Heart left ventricle (tissue), 13 donors: Measurements from ENCODE around the gene RANBP10.

ENCODE experiments used
- POLR2A ChIP-seq, 2 donors: fragments of 450-650 bp; IDR thresholded peaks; one replicate each; pipeline ENCODE4 v1.6.1; 2017; ENCODE audit warnings: antibody characterized with exemption in 2 of 2, mild to moderate bottlenecking in 2 of 2, moderate library complexity in 2 of 2
- TF ChIP-seq, protein P1 (sequence below), 12 donors: fragments of 200-600 bp; sonication (generic) in 4 of 12; IDR thresholded peaks; one replicate each; pipeline versions ENCODE4 v1.5.0 to v1.8.0; 2018 to 2022; ENCODE audit warnings: antibody characterized with exemption in 12 of 12, mild to moderate bottlenecking in 5 of 12
- donor health status: ischemic (EF 13 %, LVEDD 7.1; RV severe dilation, severe dysfunction).
- donor health status: DM: no; HTN: yes; CAD: no.
- donor health status: DM: no; HTN: no; CAD: no.
- donor health status: ischemic (EF 25% LVEDD 6.9; RV normal size, moderate dysfunction).
- donor health status: ischemic (EF 25% LVEDD 5.7; RV mildly dilated, moderate dysfunction).
- donor health status: ischemic (EF 35%, LVEDD 5.7; RV mildly dilated, moderate dysfunction).
- donor health status: nonischemic (EF 11% LVEDD 7.7; RV severe dilation, severe dysfunction).
- donor health status: DM: yes; HTN: yes; CAD: no.
- donor health status: PGD.
- donor health status: ischemic (EF 29% LVEDD 5.4; RV normal size, mild dysfunction).
- donor health status: nonischemic (EF 23%, LVEDD 6.1; RV moderate dilation, normal function).

DNA sequence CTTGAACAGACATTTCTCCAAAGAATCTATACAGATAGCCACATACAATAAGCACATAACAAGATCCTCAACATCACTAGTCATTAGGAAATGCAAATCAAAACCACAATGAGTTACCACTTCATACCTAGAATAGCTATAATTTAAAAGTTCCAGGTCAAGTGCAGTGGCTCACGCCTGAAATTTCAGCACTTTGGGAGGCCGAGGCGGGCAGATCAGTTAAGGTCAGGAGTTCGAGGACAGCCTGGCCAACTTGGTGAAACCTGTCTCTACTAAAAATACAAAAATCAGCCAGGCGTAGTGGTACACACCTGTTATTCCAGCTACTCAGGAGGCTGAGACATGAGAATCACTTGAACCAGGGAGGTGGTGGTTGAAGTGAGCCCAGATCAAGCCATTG lies 19.9 kb downstream of the RANBP10 start:
- TF ChIP-seq, protein P1, sequence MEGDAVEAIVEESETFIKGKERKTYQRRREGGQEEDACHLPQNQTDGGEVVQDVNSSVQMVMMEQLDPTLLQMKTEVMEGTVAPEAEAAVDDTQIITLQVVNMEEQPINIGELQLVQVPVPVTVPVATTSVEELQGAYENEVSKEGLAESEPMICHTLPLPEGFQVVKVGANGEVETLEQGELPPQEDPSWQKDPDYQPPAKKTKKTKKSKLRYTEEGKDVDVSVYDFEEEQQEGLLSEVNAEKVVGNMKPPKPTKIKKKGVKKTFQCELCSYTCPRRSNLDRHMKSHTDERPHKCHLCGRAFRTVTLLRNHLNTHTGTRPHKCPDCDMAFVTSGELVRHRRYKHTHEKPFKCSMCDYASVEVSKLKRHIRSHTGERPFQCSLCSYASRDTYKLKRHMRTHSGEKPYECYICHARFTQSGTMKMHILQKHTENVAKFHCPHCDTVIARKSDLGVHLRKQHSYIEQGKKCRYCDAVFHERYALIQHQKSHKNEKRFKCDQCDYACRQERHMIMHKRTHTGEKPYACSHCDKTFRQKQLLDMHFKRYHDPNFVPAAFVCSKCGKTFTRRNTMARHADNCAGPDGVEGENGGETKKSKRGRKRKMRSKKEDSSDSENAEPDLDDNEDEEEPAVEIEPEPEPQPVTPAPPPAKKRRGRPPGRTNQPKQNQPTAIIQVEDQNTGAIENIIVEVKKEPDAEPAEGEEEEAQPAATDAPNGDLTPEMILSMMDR (IDR thresholded peaks at IDR 0.05): no peak
- TF ChIP-seq POLR2A (IDR thresholded peaks at IDR 0.05): no peak
